Measurements from ENCODE around the gene AVL9. TPM values are rescaled to one million over a fixed set of nuclear protein-coding genes. Genes with fewer than 3 reads are reported as not detected.

AVL9 gene
- total RNA-seq, 1 donor from 2014 or later: 78.3 TPM

GRCh38 chr7:32536585-32536984 lies 41.3 kb downstream of the AVL9 start:
- Histone ChIP-seq H3K27ac (no peak overlapping the region), H3K4me1 (peaks cover 0 to 14% of the 10 kb centered on the region in 2 donors), H3K36me3 (no peaks in the 10 kb centered on the region), H3K27me3 (no peaks in the 10 kb centered on the region), H3K4me3 (no peak overlapping the region), H3K9me3 (no peaks in the 10 kb centered on the region)
- intact Hi-C loops (cut with DNase I): loop anchor here (5.0 kb wide), 1 partner anchor 44 kb away; the partner anchor contains the start of gene LSM5
- DNase-seq (ENCODE audit: low spot score in 2 of 2): no peak
- TF ChIP-seq, protein P1, sequence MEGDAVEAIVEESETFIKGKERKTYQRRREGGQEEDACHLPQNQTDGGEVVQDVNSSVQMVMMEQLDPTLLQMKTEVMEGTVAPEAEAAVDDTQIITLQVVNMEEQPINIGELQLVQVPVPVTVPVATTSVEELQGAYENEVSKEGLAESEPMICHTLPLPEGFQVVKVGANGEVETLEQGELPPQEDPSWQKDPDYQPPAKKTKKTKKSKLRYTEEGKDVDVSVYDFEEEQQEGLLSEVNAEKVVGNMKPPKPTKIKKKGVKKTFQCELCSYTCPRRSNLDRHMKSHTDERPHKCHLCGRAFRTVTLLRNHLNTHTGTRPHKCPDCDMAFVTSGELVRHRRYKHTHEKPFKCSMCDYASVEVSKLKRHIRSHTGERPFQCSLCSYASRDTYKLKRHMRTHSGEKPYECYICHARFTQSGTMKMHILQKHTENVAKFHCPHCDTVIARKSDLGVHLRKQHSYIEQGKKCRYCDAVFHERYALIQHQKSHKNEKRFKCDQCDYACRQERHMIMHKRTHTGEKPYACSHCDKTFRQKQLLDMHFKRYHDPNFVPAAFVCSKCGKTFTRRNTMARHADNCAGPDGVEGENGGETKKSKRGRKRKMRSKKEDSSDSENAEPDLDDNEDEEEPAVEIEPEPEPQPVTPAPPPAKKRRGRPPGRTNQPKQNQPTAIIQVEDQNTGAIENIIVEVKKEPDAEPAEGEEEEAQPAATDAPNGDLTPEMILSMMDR (IDR thresholded peaks at IDR 0.05): no peak

- DNase-seq (ENCODE audit: low spot score in 2 of 2): no peak
- H3K27me3 ChIP-seq: no peaks in the 10 kb centered on the region
- H3K9me3 ChIP-seq: no peaks in the 10 kb centered on the region
- no peak overlapping the region for H3K27ac ChIP-seq
- intact Hi-C loops (cut with DNase I): loop anchor here (5.0 kb wide), 1 partner anchor 45 kb away; the partner anchor contains the start of gene LSM5
- no peaks in the 10 kb centered on the region for H3K36me3 ChIP-seq
- peaks cover 0 to 14% of the 10 kb centered on the region in 2 donors for H3K4me1 ChIP-seq
- H3K4me3 ChIP-seq: no peak overlapping the region
- TF ChIP-seq, protein P1 (IDR thresholded peaks at IDR 0.05): no peak
Measured at GRCh38 chr7:32537760-32538159, 42.5 kb downstream of the AVL9 start.

DNA sequence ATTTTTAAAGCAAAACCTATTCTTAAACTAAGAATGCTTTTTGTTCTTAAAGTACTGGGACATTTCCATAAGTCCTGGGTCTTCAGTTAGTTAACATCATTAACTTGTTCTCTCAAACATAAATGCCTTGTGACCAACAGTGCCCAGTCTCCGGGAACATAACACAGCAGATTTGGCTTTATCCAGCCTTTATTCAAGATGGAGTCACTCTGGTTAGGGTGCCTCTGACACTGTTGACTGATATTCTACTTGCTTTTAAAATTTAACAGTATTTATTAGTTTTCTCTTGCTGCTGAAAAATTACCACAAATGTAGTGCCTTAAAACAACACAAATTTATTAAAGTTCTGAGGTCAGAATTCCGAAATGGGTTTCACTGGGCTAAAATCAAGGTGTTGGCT lies 44.1 kb downstream of the AVL9 start:
- intact Hi-C loops (cut with DNase I): loop anchor here (5.0 kb wide), 1 partner anchor 47 kb away; the partner anchor contains the start of gene LSM5
- Histone ChIP-seq H3K9me3 (no peaks in the 10 kb centered on the region), H3K27ac (no peak overlapping the region), H3K4me3 (no peak overlapping the region), H3K4me1 (peaks cover 0 to 12% of the 10 kb centered on the region in 2 donors), H3K27me3 (no peaks in the 10 kb centered on the region), H3K36me3 (peaks cover 0 to 11% of the 10 kb centered on the region in 2 donors)
- TF ChIP-seq, protein P1 (IDR thresholded peaks at IDR 0.05): no peak
- no peak for DNase-seq (ENCODE audit: low spot score in 2 of 2)

GRCh38 chr7:32539919-32540531 lies 44.7 kb downstream of the AVL9 start:
- Histone ChIP-seq H3K27me3 (no peaks in the 10 kb centered on the region), H3K27ac (no peak overlapping the region), H3K9me3 (no peaks in the 10 kb centered on the region), H3K4me1 (peaks cover 0 to 12% of the 10 kb centered on the region in 2 donors), H3K36me3 (peaks cover 0 to 11% of the 10 kb centered on the region in 2 donors), H3K4me3 (no peak overlapping the region)
- TF ChIP-seq, protein P1 (IDR thresholded peaks at IDR 0.05): no peak
- intact Hi-C loops (cut with DNase I): loop anchor here (5.0 kb wide), 1 partner anchor 48 kb away; the partner anchor contains the start of gene LSM5
- DNase-seq (ENCODE audit: low spot score in 2 of 2): no peak

GRCh38 chr7:32542595-32542994 lies 47.3 kb downstream of the AVL9 start:
- intact Hi-C loops (cut with DNase I): no loop called here
- H3K36me3 ChIP-seq: peaks cover 0 to 23% of the 10 kb centered on the region in 2 donors
- H3K4me1 ChIP-seq: peaks cover 0 to 3% of the 10 kb centered on the region in 2 donors
- no peak overlapping the region for H3K27ac ChIP-seq
- H3K9me3 ChIP-seq: no peaks in the 10 kb centered on the region
- H3K4me3 ChIP-seq: no peak overlapping the region
- TF ChIP-seq, protein P1 (IDR thresholded peaks at IDR 0.05): no peak
- DNase-seq (ENCODE audit: low spot score in 2 of 2): no peak
- H3K27me3 ChIP-seq: no peaks in the 10 kb centered on the region
